HG02884 (cell line): Measurements from ENCODE around the gene PLEKHM1.

ENCODE experiments used
- ATAC-seq: cut with Tn5 transposase; IDR thresholded peaks from one replicate; pipeline ENCODE4 v1.9.1; 2021; ENCODE audit warnings: mild to moderate bottlenecking, moderate library complexity; ENCODE audit not compliant: unreplicated experiment

PLEKHM1 gene

GRCh38 chr17:45428931-45429338, 61.6 kb downstream of the PLEKHM1 start:
- no peak for ATAC-seq

GRCh38 chr17:45428050-45428617, 62.4 kb downstream of the PLEKHM1 start:
- ATAC-seq: no peak

- no peak for ATAC-seq
Observed at GRCh38 chr17:45427181-45427835, 63.2 kb downstream of the PLEKHM1 start.

- ATAC-seq: no peak
Observed at GRCh38 chr17:45426561-45426960, 64.0 kb downstream of the PLEKHM1 start.

- ATAC-seq: no peak
Observed at GRCh38 chr17:45425984-45426413, 64.5 kb downstream of the PLEKHM1 start.

GRCh38 chr17:45425125-45425983, 65.2 kb downstream of the PLEKHM1 start:
- ATAC-seq: no peak

GRCh38 chr17:45424769-45425124, 65.8 kb downstream of the PLEKHM1 start:
- ATAC-seq: no peak

GRCh38 chr17:45423975-45424335, 66.6 kb downstream of the PLEKHM1 start:
- ATAC-seq: no peak

GRCh38 chr17:45423304-45423974, 67.1 kb downstream of the PLEKHM1 start:
- no peak for ATAC-seq

- ATAC-seq: no peak
Observed at GRCh38 chr17:45414990-45415881, 75.3 kb downstream of the PLEKHM1 start.

- ATAC-seq: no peak
Observed at GRCh38 chr17:45413498-45413923, 77.0 kb downstream of the PLEKHM1 start.

- ATAC-seq: no peak
Observed at GRCh38 chr17:45411348-45412105, 79.0 kb downstream of the PLEKHM1 start.

GRCh38 chr17:45410144-45411091, 80.1 kb downstream of the PLEKHM1 start:
- ATAC-seq: no peak

- no peak for ATAC-seq
Observed at GRCh38 chr17:45409659-45410076, 80.9 kb downstream of the PLEKHM1 start.

GRCh38 chr17:45408611-45409421, 81.7 kb downstream of the PLEKHM1 start:
- no peak for ATAC-seq

GRCh38 chr17:45406107-45406506, 84.4 kb downstream of the PLEKHM1 start:
- ATAC-seq: no peak

GRCh38 chr17:45405250-45406086, 85.1 kb downstream of the PLEKHM1 start:
- ATAC-seq: no peak
